GM06990 (cell line): Measurements from ENCODE around the gene YARS1.

Experiments
- DNase-seq: peaks from one replicate; pipeline ENCODE4 v3.0.0-alpha.2; 2011; ENCODE audit not compliant: insufficient read length; ENCODE audit errors: extremely low read depth
- H3K27me3 ChIP-seq: replicated peaks from 2 replicates; pipeline ENCODE4 v1.6.0; 2011; ENCODE audit warnings: low read length; ENCODE audit not compliant: control insufficient read depth, insufficient read depth
- H3K36me3 ChIP-seq: 2 replicates; pipeline ENCODE4 v1.5.1; 2011; ENCODE audit warnings: low read length; ENCODE audit not compliant: control insufficient read depth, insufficient read depth
- H3K4me3 ChIP-seq: replicated peaks from 2 replicates; pipeline ENCODE4 v1.5.1; 2011; ENCODE audit warnings: low read depth, mild to moderate bottlenecking, control low read depth, low read length
- CTCF ChIP-seq: IDR thresholded peaks from 2 replicates; pipeline ENCODE4 v1.5.1; 2011; ENCODE audit warnings: low read length, control low read depth, mild to moderate bottlenecking, inconsistent platforms; ENCODE audit not compliant: insufficient read depth, poor library complexity, severe bottlenecking

Gene YARS1

GRCh38 chr1:32749332-32749731 lies 67.8 kb downstream of the YARS1 start:
- peak; percentile 0 for TF ChIP-seq CTCF
- no peak for DNase-seq
- Histone ChIP-seq H3K36me3 (no peaks in the 10 kb centered on the region), H3K27me3 (peaks cover under 1% of the 10 kb centered on the region), H3K4me3 (no peak overlapping the region)

- no peaks in the 10 kb centered on the region for H3K27me3 ChIP-seq
- no peak for TF ChIP-seq CTCF
- DNase-seq: no peak
- no peaks in the 10 kb centered on the region for H3K36me3 ChIP-seq
- H3K4me3 ChIP-seq: no peak overlapping the region
These were observed 68.2 kb downstream of the YARS1 start for GRCh38 chr1:32748926-32749325.

- no peak for TF ChIP-seq CTCF
- DNase-seq: no peak
- Histone ChIP-seq H3K4me3 (no peak overlapping the region), H3K36me3 (no peaks in the 10 kb centered on the region), H3K27me3 (peaks cover 1% of the 10 kb centered on the region; the same call in 1 of the 2 replicates)
These were observed 68.8 kb downstream of the YARS1 start for GRCh38 chr1:32748348-32748747.

GRCh38 chr1:32746130-32746529 lies 71.0 kb downstream of the YARS1 start:
- H3K27me3 ChIP-seq: peaks cover 5% of the 10 kb centered on the region
- DNase-seq: no peak
- no peaks in the 10 kb centered on the region for H3K36me3 ChIP-seq
- TF ChIP-seq CTCF: no peak
- no peak overlapping the region for H3K4me3 ChIP-seq

GRCh38 chr1:32744071-32744425 lies 73.1 kb downstream of the YARS1 start:
- Histone ChIP-seq H3K36me3 (no peaks in the 10 kb centered on the region), H3K4me3 (no peak overlapping the region), H3K27me3 (peaks cover 7% of the 10 kb centered on the region)
- no peak for DNase-seq
- no peak for TF ChIP-seq CTCF

GRCh38 chr1:32743380-32744070 lies 73.6 kb downstream of the YARS1 start:
- no peak for DNase-seq
- H3K4me3 ChIP-seq: no peak overlapping the region
- peaks cover 7% of the 10 kb centered on the region for H3K27me3 ChIP-seq
- TF ChIP-seq CTCF: no peak
- no peaks in the 10 kb centered on the region for H3K36me3 ChIP-seq
